Measurements from ENCODE around the gene MRPS25.

The MRPS25 gene

GRCh38 chr3:15083252-15083651 is 18.1 kb upstream of the MRPS25 start:
- in situ Hi-C loops (cut with HindIII; ENCODE audit: low sequenced_read_pairs), result no loop called here

- in situ Hi-C loops (cut with HindIII; ENCODE audit: low sequenced_read_pairs), result no loop called here
Measured at GRCh38 chr3:15081960-15082664, 17.0 kb upstream of the MRPS25 start.

- in situ Hi-C loops (cut with HindIII; ENCODE audit: low sequenced_read_pairs), result no loop called here
Measured at GRCh38 chr3:15079091-15079490, 14.0 kb upstream of the MRPS25 start.

- in situ Hi-C loops (cut with HindIII; ENCODE audit: low sequenced_read_pairs), result no loop called here
Measured at GRCh38 chr3:15074500-15074899, 9.4 kb upstream of the MRPS25 start.

GRCh38 chr3:15071699-15072098 is 6.6 kb upstream of the MRPS25 start:
- in situ Hi-C loops (cut with HindIII; ENCODE audit: low sequenced_read_pairs), result no loop called here

- in situ Hi-C loops (cut with HindIII; ENCODE audit: low sequenced_read_pairs), result no loop called here
Measured at GRCh38 chr3:15069441-15069840, 4.3 kb upstream of the MRPS25 start.

GRCh38 chr3:15066467-15066866 is 1.4 kb upstream of the MRPS25 start:
- in situ Hi-C loops (cut with HindIII; ENCODE audit: low sequenced_read_pairs), result no loop called here

- in situ Hi-C loops (cut with HindIII; ENCODE audit: low sequenced_read_pairs), result no loop called here
Measured at GRCh38 chr3:15065550-15066007, 464 bp upstream of the MRPS25 start.

GRCh38 chr3:15064299-15064834 is 748 bp downstream of the MRPS25 start:
- in situ Hi-C loops (cut with HindIII; ENCODE audit: low sequenced_read_pairs), result no loop called here

- in situ Hi-C loops (cut with HindIII; ENCODE audit: low sequenced_read_pairs), result no loop called here
Measured at GRCh38 chr3:15063656-15064286, 1.3 kb downstream of the MRPS25 start.

- in situ Hi-C loops (cut with HindIII; ENCODE audit: low sequenced_read_pairs), result no loop called here
Measured at GRCh38 chr3:15063238-15063637, 1.9 kb downstream of the MRPS25 start.

- in situ Hi-C loops (cut with HindIII; ENCODE audit: low sequenced_read_pairs), result no loop called here
Measured at GRCh38 chr3:15060029-15060428, 5.1 kb downstream of the MRPS25 start.

GRCh38 chr3:15056676-15057404 is 8.3 kb downstream of the MRPS25 start:
- in situ Hi-C loops (cut with HindIII; ENCODE audit: low sequenced_read_pairs), result no loop called here

GRCh38 chr3:15055019-15055557 is 10.0 kb downstream of the MRPS25 start:
- in situ Hi-C loops (cut with HindIII; ENCODE audit: low sequenced_read_pairs), result no loop called here

- in situ Hi-C loops (cut with HindIII; ENCODE audit: low sequenced_read_pairs), result no loop called here
Measured at GRCh38 chr3:15053541-15053940, 11.6 kb downstream of the MRPS25 start.

- in situ Hi-C loops (cut with HindIII; ENCODE audit: low sequenced_read_pairs), result no loop called here
Measured at GRCh38 chr3:15052335-15053242, 12.5 kb downstream of the MRPS25 start.

GRCh38 chr3:15051531-15051930 is 13.6 kb downstream of the MRPS25 start:
- in situ Hi-C loops (cut with HindIII; ENCODE audit: low sequenced_read_pairs), result no loop called here

GRCh38 chr3:15050405-15051092 is 14.6 kb downstream of the MRPS25 start:
- in situ Hi-C loops (cut with HindIII; ENCODE audit: low sequenced_read_pairs), result no loop called here

- in situ Hi-C loops (cut with HindIII; ENCODE audit: low sequenced_read_pairs), result loop anchor here (5.0 kb wide), 1 partner anchor 122 kb away; no protein-coding TSS in a partner anchor
Measured at GRCh38 chr3:15049584-15049983, 15.5 kb downstream of the MRPS25 start.

- in situ Hi-C loops (cut with HindIII; ENCODE audit: low sequenced_read_pairs), result loop anchor here (5.0 kb wide), 1 partner anchor 118 kb away; no protein-coding TSS in a partner anchor
Measured at GRCh38 chr3:15045667-15046066, 19.4 kb downstream of the MRPS25 start.

Measured in endothelial cell of hepatic sinusoid (primary cell).